ENCODE measurements around the gene STOML2.

STOML2 gene

DNA sequence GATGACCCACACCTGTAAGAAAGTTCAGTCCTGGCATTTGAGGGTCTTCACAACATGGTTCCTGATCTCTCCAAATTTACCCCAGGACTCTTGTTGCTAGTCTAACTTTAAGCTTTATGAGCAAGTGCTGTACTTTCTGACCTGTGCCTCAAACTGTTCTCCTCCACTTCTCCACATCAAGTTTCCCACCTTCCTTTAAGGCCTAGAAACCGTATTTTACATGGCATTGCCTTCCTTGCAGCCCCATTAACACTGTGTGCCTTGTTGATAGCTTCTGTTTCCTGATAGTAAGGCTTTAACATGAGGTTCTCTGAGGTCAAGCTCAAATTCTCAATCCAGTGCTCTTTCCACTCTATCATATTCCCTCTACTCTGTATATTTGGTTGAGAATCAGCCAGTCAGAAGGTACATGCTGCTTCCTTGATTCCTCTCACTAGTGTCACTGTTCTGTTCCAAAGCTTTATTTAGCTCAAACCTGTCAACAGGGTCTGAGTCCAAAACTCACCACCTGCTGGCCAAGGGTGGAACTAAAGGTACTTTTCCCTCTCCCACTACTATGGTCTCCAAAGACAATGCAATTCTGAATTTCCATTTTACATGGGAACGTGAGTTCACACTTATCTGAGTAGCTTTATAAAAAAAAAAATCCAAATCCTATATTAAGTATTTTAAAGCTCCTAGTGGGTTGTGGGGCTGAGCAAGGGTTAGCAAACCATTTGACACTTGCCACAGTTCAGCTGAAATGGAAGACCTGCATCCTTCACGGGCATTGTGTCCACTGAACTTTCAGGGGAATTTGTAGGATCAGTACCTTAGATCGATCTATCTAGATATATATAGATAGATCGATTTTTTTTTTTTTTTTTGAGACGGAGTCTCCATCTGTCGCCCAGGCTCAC, 51.6 kb downstream of the STOML2 start:
- H3K27ac ChIP-seq, result no peak overlapping the region
- H3K4me3 ChIP-seq, result no peak overlapping the region

Measured in skin epidermis (tissue), 12 donors.